Stimulated activated CD4-positive, alpha-beta T cell treated with anti-CD3 and anti-CD28 coated beads, Interleukin-15, amount 100 ng/mL, for 1 hour (primary cell): ENCODE measurements around the gene PRKG1.

Experiments used
- DNase-seq, 2 donors: peaks; one replicate each; pipeline ENCODE4 v3.0.0-alpha.2; 2020; ENCODE audit warnings: low read depth in 1 of 2, low spot score in 1 of 2

Gene PRKG1

DNA sequence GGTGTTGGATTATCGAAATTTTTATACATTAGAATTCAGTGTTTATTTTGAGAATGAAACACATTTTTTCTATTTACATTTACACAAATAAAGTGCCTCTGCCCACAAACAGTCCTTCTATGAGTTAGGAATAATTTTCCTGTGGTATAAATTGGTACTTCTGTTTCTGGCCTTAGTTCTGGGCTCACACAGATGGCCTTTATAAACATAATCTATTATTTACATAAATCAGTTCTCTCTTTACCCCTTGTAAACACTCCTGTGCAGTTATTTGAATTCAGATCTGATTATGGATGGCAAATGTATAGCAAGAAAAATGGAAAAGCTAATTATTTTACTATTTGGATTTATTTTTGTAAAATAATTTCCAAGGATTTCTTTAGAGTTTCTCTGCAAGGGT, 143.2 kb downstream of the PRKG1 start:
- no peak for DNase-seq

- DNase-seq, result no peak
Observed at GRCh38 chr10:51224671-51225161, 150.4 kb downstream of the PRKG1 start.

DNA sequence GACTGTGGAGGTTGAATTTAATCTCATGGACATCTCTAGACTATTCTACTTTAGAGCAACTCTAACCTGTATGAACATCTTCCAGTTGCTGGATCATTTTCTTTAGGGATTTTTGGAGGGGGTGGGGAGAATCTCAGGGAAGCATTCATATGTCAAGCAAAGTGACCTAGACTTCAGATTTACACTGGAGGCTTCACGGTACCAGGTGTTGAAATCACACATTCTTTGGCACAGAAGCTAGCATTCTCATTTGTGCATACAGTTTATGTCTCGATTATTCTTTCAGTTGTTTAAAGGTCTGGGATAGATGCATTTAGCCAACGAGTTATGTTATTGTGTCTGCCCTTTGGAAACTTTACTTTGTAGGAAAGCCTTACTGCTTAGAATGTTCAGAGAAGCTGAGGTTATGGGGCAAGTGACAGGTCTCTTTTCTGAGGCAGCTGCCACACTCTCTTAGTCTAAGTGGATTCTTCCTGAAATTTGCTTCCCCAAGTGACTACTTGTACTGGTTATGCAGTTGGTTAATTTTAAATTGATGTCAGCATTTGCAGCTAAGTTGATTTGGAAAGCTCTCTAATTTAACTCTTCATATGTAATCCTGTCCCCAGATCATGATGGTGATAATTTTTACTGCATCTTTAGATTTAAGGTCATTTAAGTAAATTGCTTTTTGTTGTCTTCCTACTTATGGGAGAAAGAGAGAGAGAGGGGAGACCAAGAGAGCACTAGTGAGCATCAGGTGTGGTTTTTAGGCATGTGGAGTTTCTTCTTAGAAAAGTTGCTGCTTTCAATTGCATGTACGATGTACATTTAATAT, 153.8 kb downstream of the PRKG1 start:
- DNase-seq, result no peak

DNA sequence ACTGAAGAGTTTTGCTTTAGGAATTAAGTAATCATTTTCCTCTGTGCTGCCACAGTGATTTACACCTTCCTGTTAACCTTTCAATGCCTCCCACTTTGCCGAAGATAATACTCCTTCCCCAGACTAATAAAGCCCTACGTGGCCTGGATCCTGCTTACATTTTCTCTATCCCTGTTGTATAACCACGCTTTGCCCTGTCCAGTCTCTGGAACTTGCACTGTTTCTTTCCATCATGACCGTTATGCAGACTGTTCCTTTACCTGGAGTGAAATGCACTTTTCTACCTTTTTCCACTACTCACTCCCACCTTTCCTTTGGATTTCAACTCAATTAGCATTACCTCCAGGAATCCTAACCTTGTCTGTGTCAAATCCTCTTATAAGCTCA, 154.4 kb downstream of the PRKG1 start:
- no peak for DNase-seq

DNA sequence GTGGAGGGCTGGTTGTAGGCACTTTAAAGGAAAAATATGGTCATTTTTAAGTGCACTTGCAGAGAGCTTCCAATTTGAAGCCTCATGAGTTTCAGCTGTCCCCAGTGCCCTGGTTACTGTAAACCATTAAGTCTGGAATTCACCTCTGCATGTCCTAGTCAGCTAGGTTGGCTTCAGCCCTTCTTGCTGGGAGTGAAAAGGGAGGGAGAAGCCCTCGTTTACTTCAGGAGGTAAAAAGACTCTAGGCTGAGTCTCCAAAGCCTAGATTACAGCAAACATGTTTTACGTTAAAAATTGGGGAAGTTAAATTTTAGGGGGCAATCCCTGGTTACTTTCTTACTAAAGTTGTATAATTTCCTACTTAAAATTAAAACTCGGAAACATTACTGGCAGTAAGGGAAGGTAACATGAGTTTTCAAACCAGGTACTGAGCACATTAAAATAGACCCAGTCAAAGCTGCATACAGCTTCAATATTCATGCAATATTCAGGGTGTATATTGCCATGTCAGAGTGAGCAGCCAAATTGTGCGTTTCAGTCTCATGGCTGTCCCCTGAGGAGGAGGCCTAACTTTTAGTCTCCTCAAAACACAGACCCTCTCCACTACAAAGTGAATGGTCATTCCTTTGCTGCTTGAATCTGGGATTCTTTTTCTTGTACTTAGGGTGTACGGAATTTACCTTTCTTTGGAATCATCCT, 156.7 kb downstream of the PRKG1 start:
- no peak for DNase-seq

- no peak for DNase-seq
Observed at GRCh38 chr10:51231754-51232153, 157.5 kb downstream of the PRKG1 start.

DNA sequence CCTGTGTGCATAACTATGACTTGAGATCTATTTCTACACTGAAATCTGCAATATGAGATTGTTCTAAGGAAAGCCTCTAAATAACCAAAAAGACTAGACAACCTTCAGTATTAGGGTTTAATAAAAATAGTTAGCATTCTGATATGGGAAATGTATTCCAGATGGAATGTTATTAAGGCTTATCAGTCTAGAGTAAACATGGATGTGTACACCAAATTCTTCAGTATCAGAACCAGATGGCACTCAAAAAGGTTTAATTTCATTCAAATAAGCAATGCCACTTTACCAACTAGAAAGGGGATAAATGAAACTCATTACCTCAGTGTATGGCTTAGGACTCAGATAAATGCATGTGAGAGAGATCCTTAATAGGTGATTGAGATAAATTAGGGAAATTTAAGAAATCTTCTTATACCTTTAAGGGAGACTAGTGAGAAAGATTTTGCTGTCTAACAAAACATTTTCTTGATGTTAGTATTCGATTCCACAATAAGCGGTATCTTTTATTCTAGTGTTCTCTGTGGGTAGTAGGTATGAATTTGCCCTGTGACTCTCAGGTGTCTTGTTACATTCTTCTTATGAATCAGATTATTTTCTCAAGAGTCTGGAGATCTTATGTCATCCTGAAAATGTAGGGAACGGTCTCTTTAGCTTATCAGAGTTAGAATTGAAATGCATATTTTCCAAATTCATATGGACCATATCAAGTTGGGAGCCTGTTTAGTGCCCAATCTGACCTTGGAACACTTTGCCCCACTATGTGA, 159.2 kb downstream of the PRKG1 start:
- no peak for DNase-seq

- no peak for DNase-seq
Observed at GRCh38 chr10:51235865-51236264, 161.6 kb downstream of the PRKG1 start.

- DNase-seq, result no peak
Observed at GRCh38 chr10:51239006-51239405, 164.7 kb downstream of the PRKG1 start.

GRCh38 chr10:51241461-51241860, 167.2 kb downstream of the PRKG1 start:
- no peak for DNase-seq

DNA sequence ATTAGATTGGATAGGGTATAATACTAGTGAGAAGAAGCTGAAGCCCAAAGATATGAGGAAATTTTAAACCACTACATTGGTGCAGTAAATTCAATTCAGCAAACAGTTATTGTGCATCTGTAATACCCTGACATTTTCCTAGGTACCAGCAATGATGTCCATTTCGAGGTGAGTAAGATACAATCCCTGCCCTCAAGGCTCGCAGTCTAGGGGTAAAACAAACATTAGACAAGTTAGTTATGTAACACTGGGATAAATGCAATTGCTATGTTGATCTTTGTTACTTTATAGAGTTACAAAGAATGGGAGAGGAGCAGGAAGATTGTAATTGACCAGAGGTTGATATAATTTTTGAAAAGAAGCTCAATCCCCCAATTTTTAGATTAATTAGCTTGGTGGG, 168.1 kb downstream of the PRKG1 start:
- DNase-seq, result no peak

DNA sequence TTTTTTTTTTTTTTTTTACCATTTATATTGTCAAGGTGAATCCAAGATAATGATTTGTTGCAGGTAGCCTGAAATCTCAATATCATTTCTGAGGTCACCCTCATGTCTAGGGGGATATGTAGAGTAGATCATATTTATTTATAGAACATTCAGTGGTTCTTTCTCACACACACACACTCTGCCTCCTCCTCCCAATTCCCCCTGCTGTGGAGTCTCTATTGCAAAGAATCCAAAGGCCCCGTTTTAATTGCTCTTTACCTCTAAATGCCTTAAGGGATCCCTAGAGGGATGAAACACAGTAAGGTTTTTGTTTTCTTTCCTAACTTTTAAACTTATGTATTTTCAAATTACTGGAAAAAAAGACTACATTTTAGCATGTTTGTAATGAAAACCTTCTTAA, 170.0 kb downstream of the PRKG1 start:
- DNase-seq, result no peak

DNA sequence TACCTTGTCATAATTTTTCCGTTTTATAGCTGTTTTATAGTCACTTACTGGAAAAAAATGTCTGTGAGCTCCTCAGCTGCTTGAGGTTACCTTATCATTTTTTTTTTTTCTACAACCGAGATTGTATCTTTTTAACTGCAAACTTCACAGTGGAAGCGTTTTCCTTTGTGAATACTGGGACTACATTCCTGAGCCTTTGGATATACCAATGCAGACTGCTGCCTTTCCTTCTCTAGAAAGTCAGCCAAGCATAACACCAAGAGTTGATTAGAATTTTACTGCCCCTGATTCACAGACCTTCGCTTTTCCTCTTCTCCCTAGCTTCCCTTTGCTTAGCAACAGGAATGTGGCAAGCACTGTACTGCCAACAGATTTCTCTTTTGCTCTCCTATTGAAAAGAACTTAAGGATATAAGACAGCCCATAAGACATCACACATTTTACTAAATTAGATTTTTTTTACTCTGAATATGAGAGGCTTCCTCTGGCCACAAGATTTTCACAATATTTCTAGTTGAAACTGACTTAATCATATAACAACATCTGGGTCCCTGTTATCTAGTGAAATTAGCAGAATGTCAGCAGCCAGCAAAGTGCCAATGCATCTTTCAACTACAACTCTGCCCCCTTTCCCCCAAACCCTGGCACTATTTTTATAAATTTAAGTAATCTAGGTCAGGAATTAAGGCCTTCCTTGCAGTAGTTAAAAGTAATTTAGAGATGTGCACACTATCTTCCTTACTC, 170.6 kb downstream of the PRKG1 start:
- no peak for DNase-seq

GRCh38 chr10:51246156-51246555, 171.9 kb downstream of the PRKG1 start:
- no peak for DNase-seq

DNA sequence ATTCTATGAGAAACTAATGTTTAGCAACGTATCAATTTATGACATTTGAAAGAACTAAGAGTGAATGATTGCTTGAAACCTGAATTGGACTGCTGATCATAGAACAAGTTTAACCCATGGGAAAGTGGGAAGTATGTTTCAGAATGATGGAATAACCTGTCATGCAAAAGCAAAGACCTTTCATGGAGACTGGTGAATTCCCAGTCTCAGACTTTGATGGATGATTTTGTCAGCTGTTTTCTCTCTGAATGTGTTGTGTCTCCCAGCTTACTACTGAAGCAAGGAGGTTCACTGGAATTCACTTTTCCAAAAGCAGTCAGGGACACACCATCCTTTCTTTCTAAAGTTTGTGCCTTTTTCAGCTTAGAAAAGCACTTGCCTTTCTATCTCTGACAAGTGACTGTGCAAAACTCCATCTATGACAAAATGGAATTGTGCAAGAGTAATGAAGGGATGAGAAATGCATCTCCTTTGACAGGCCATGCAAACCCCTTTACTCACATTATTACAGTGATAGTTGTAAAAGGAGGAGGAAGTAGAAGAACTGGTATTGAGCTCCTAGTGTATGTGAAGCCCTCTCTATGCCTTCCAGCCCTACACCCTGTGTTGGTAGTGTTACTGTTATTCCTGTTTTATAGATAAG, 176.1 kb downstream of the PRKG1 start:
- no peak for DNase-seq

DNA sequence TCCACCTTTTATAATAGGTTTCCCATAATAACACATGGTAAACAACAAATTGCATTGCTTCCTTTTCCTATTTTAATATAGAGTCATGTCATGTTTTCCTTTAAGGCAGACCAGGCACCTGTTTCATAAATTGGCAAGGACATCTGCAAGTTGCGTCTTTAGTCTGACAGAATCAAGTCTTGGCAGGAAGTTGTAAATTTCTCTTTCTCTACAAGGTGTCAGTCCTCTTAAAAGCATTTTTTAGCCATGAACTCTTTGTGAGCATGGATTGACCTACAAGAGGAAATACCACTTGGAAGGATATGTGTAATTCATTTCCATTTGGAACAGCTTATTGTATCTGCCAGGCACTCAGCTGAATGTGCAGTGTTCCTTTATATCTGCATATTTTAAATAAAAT, 176.8 kb downstream of the PRKG1 start:
- DNase-seq, result no peak

DNA sequence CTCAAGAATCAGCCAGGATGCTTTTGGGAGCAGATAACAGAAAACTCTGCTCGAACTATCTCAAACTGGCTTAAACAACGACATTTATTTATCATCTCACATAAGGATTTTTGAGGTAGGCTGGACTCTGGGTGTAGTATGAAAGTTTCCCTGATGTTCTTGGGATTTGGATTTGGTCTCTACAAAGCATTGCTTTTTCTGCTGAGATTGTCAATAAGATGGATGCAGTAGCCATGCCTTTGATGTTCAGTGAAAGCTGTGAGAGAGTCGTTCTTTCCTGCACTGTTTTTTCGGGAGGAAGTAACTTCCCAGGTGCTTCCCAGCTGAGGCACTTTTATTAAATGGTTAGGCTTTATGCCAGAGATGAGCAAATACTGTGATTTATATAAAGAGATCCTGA, 181.1 kb downstream of the PRKG1 start:
- DNase-seq, result no peak

DNA sequence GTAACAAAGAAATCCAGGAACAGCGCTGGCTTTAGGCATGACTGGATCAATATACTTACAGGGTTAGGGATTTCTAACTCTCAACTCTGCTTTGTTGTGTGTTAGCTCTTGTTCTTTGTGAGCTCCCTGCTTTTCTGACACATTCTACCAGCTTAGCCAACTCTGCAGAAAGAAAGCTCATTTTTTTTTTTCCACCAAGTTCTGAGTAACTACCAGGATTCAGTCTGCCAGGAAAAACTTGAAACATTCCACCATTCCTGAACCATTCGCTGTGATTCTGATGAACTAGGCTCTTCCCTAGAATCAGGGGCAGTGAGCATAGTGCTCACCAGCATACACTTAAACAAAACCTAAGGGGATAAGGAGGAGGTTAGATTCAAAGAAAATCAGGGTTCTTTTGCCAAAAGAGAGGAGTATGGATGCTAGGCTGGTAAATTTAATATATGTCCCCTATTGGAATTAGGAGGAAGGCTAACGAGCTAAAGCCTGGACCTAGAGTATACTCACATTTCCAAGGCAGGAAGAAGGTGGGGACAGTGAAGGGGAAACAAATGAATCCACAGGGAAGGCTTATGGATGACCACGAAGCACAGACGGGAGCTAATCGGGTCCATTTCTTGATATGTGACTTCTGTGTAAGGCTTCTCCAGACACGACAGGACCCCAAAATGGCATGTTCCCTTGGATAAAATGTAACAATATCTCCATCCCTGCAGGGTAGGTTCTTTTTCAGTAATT, 183.4 kb downstream of the PRKG1 start:
- no peak for DNase-seq

GRCh38 chr10:51260376-51260775, 186.1 kb downstream of the PRKG1 start:
- no peak for DNase-seq

GRCh38 chr10:51266496-51266895, 192.2 kb downstream of the PRKG1 start:
- no peak for DNase-seq
